NCI-H510A treated with DMSO at 0.1 percent for 48 hours (cell line): ENCODE data around the gene LRRTM4.

ENCODE experiments used
- DNase-seq: peaks from one replicate; lab custom pipeline; 2025; lab: John Stamatoyannopoulos, UW

Gene LRRTM4

GRCh38 chr2:77470096-77470495, 52.1 kb downstream of the LRRTM4 start:
- no peak for DNase-seq

- no peak for DNase-seq
Observed at GRCh38 chr2:77469106-77469505, 53.1 kb downstream of the LRRTM4 start.

- no peak for DNase-seq
Observed at GRCh38 chr2:77459840-77460239, 62.3 kb downstream of the LRRTM4 start.

- DNase-seq, result no peak
Observed at GRCh38 chr2:77458216-77458615, 64.0 kb downstream of the LRRTM4 start.

GRCh38 chr2:77457665-77458064, 64.5 kb downstream of the LRRTM4 start:
- DNase-seq, result no peak

- no peak for DNase-seq
Observed at GRCh38 chr2:77443076-77443475, 79.1 kb downstream of the LRRTM4 start.

- DNase-seq, result no peak
Observed at GRCh38 chr2:77434880-77435279, 87.3 kb downstream of the LRRTM4 start.

- DNase-seq, result no peak
Observed at GRCh38 chr2:77428946-77429345, 93.2 kb downstream of the LRRTM4 start.

GRCh38 chr2:77421971-77422370, 100.2 kb downstream of the LRRTM4 start:
- DNase-seq, result no peak

GRCh38 chr2:77418537-77418936, 103.6 kb downstream of the LRRTM4 start:
- no peak for DNase-seq

GRCh38 chr2:77404189-77404588, 118.0 kb downstream of the LRRTM4 start:
- DNase-seq, result no peak

- no peak for DNase-seq
Observed at GRCh38 chr2:77398970-77399600, 123.1 kb downstream of the LRRTM4 start.

- no peak for DNase-seq
Observed at GRCh38 chr2:77397763-77398162, 124.4 kb downstream of the LRRTM4 start.

- no peak for DNase-seq
Observed at GRCh38 chr2:77395011-77395410, 127.2 kb downstream of the LRRTM4 start.

- DNase-seq, result peak; percentile 4
Observed at GRCh38 chr2:77391119-77391518, 131.1 kb downstream of the LRRTM4 start.

GRCh38 chr2:77387324-77387723, 134.9 kb downstream of the LRRTM4 start:
- no peak for DNase-seq

- no peak for DNase-seq
Observed at GRCh38 chr2:77372636-77373035, 149.5 kb downstream of the LRRTM4 start.

- peak; percentile 8 for DNase-seq
Observed at GRCh38 chr2:77370511-77370910, 151.7 kb downstream of the LRRTM4 start.

- DNase-seq, result peak; percentile 13
Observed at GRCh38 chr2:77363277-77363676, 158.9 kb downstream of the LRRTM4 start.

- DNase-seq, result no peak
Observed at GRCh38 chr2:77348821-77349220, 173.4 kb downstream of the LRRTM4 start.

- no peak for DNase-seq
Observed at GRCh38 chr2:77336013-77336412, 186.2 kb downstream of the LRRTM4 start.

GRCh38 chr2:77328134-77328931, 193.8 kb downstream of the LRRTM4 start:
- no peak for DNase-seq

- DNase-seq, result no peak
Observed at GRCh38 chr2:77325395-77325794, 196.8 kb downstream of the LRRTM4 start.

- no peak for DNase-seq
Observed at GRCh38 chr2:77322431-77322830, 199.7 kb downstream of the LRRTM4 start.
